C4-2B (cell line): Measurements from ENCODE around the gene TSPAN18.

Source experiments
- H3K27ac ChIP-seq: fragments of 450-650 bp; 2 replicates; pipeline ENCODE4 v1.5.1; 2017
- ZFX ChIP-seq: fragments of 450-650 bp; IDR thresholded peaks from 2 replicates; pipeline ENCODE4 v1.6.1; 2017
- TF ChIP-seq, protein P1 (sequence below): fragments of 450-650 bp; conservative IDR thresholded peaks from 2 replicates; pipeline ENCODE4 v1.5.1; 2017; ENCODE audit warnings: mild to moderate bottlenecking

Gene TSPAN18

DNA sequence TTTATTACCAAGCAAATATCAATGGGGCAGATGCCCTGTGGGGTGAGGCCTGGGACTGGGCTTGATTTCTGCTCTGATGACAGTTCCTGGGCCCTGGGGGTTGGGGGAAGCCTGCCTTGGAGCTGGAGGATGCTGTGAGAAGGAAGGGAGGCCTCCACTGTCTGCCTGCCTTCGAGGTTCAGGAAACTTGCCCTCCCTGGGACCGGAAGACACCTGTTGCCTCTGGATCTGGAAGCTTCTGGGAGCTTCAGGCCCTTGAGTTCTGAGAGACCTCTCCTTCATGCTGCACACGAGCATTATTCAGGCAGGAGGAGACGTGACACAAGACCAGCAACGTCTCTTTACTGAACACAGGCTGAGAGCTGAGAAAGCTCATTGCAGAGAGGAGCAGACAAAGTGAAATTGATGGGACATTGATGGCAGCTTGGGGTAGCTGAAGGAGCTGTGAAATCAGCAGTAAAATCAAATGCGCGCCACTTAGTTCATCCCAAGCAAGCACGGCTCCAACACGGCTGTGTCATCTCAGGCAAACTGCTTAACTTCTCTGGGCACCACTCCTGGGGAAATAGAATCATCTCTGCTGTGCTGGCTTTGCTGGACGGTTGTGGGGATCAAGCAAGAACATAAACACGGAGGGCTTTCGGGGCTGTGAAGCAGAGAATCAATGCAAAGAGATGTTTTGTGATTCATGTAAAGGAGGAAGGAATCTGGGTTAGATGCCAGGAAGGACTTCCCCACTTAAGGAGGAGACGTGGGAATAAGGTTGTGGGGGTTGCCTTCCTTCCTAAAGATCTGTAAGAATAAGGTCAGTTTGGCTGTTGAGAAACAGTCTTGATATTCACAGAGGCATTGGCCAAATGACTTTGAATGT is 159.4 kb downstream of the TSPAN18 start:
- no peak for TF ChIP-seq ZFX
- TF ChIP-seq, protein P1, sequence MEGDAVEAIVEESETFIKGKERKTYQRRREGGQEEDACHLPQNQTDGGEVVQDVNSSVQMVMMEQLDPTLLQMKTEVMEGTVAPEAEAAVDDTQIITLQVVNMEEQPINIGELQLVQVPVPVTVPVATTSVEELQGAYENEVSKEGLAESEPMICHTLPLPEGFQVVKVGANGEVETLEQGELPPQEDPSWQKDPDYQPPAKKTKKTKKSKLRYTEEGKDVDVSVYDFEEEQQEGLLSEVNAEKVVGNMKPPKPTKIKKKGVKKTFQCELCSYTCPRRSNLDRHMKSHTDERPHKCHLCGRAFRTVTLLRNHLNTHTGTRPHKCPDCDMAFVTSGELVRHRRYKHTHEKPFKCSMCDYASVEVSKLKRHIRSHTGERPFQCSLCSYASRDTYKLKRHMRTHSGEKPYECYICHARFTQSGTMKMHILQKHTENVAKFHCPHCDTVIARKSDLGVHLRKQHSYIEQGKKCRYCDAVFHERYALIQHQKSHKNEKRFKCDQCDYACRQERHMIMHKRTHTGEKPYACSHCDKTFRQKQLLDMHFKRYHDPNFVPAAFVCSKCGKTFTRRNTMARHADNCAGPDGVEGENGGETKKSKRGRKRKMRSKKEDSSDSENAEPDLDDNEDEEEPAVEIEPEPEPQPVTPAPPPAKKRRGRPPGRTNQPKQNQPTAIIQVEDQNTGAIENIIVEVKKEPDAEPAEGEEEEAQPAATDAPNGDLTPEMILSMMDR, result no peak
- H3K27ac ChIP-seq, result no peak overlapping the region

DNA sequence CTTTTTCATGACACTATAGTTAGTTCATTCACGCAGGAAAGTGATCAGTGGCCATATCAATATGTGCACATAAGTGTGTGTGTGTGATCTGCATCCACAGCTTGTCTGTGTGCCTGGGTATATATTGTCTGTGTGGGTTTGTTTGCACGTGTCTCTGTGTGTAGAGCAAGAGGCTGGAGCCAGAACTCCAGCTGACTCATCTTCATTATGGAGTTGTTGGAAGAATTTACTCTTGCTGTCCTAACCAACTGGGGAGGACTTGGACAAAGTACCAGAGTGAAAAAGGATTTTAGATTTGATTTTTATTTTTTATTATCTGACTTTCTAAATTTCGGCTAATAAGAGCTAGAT is 160.0 kb downstream of the TSPAN18 start:
- TF ChIP-seq ZFX, result no peak
- TF ChIP-seq, protein P1, result no peak
- no peak overlapping the region for H3K27ac ChIP-seq

DNA sequence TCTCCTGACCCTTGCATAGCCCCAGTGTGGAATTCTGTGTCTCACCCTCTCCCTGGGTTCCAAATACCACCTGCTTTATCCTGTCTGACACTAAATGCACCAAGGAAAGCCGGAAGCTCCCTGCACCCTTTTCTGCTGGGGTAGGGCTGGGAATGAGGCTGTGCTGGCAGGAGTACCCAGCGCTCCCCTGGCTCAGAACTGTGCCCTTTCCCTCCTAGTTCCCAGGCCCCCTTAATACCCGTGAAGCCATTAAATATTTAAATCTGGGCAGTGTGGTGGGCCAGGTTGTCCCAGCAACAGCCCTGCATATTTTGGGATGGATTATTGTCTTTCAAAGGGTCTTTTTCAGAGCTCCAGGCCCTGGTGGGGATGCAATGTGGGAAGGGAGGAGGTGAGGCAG is 160.9 kb downstream of the TSPAN18 start:
- TF ChIP-seq, protein P1, result no peak
- no peak for TF ChIP-seq ZFX
- no peak overlapping the region for H3K27ac ChIP-seq

DNA sequence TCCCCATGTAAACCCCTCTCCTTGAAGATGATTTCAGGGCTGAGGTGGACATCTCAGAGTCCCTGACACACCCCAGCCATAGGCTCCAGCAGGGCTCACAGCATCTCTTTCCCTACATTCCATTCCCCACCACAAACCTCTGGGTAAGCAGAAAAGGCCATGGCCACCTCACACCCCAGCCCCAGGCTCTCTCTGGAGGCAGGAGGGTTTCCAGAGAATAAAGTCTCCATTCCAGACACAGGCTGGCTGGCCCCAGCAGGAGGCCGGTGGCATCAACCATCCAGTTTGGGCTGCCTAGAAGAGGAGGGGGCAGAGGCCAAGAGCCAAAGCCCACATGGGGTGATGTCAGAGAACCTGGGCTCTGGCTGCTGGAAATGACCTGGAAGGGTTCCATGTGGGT is 162.5 kb downstream of the TSPAN18 start:
- TF ChIP-seq, protein P1, result no peak
- TF ChIP-seq ZFX, result no peak
- no peak overlapping the region for H3K27ac ChIP-seq

DNA sequence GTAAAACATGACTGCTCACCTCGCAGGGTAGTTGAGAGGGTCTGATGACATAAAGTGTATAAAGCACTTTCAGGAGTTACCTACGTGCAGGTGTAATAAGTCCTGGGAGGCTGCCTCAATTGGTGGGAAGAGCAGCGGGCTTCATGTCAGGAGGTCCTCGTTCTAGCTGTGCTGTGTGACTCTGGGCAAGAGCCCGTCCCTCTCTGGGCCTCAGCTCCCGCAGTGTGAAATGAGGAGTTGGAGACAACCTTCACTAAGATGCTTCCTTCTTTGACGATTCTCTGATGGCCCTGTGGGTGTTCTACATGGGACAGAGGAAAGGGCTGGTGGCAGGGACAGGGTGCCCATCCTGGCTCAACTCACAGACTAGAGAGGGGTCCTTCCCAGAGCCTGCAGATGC is 166.1 kb downstream of the TSPAN18 start:
- no peak for TF ChIP-seq ZFX
- TF ChIP-seq, protein P1, result no peak
- H3K27ac ChIP-seq, result no peak overlapping the region

DNA sequence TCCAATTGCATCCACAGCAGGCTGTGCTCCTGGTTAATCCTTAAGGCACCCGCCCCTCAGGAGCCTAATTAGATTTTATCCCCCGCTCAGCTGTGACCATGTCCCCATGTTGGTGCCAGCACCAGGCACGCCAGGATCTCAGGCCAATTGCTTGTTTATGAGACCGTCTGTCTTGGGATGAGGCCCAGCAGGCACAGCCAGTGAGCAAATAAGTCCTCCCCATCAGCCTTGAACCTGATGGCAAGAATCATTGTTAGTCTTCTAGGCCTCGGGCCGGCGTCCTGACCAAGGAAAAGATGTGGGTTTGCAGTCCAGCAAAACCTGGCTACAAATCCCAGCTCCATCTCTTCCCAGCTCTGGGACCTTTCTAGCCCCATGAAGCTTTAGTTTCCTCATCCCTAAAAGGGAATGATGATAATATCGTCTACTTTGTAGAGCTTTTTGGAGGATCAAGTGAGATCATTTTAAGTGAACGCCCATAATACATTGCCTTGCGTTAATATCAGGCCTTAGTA is 166.6 kb downstream of the TSPAN18 start:
- no peak overlapping the region for H3K27ac ChIP-seq
- TF ChIP-seq, protein P1, result no peak
- TF ChIP-seq ZFX, result no peak

DNA sequence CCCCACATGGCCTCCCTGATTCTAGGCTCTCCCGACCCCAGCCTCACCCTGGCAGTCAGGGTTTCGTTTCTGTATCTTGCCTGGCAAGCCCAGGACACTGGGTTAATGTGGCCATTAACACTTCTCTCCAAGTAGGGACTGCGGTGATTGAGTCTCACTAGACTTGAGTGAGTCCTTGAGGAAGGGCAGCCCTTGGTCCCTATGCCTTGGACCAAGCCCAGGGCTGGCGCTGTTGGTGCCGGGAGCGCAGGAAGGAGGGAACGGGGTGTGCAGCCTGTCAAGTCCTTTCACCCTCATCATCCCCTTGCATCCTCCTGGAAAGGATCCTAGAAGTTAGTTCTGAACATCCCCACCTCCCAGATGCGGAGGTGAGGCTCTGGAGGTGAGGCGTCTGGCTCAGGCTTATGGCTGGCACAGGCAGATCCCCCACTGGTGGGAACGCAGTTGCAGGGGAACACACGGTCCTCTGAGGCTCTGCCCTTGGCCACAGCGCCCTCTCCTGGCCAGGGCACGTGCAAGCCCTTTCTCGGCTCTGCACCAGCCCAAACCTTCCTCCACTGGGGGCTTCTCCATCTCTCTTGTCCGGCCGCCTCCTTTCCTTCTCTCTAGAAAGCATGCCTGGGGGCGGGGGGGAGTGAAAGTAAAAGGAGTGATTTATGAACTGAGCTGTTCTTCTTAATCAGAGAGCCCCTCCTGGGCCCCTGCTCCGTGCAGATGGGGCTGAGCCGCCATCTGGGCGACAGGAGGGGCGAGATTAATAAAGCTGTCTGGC is 167.3 kb downstream of the TSPAN18 start:
- no peak overlapping the region for H3K27ac ChIP-seq
- TF ChIP-seq ZFX, result no peak
- TF ChIP-seq, protein P1, result peak; percentile 82
